ENCODE measurements around the gene EXD1.
"Not testable (repeated sequence)": the region's sequence is repeated elsewhere in the genome, so short reads cannot be mapped to it uniquely, and the experiment has no call there.

The EXD1 gene

GRCh38 chr15:41256103-41256502, 25.5 kb upstream of the EXD1 start:
- no peaks in the 10 kb centered on the region for H3K4me1 ChIP-seq (ENCODE audit: insufficient read depth, low read length)
- no peak overlapping the region for H3K4me2 ChIP-seq (ENCODE audit: insufficient read depth, low read length)
- no peak overlapping the region for H2AFZ ChIP-seq (ENCODE audit: low read depth, low read length)
- no peaks in the 10 kb centered on the region for H3K9me3 ChIP-seq (ENCODE audit: insufficient read depth, low read length, severe bottlenecking)
- no peak overlapping the region for H3K4me3 ChIP-seq (ENCODE audit: low read depth in 1 of 2, low read length in 2 of 2)
- no peaks in the 10 kb centered on the region for H3K27me3 ChIP-seq (ENCODE audit: insufficient read depth, low read length, poor library complexity)
- no peaks in the 10 kb centered on the region for H3K36me3 ChIP-seq (ENCODE audit: insufficient read depth, low read length)
- H3K9ac ChIP-seq (ENCODE audit: low read depth, low read length): no peak overlapping the region
- no peak overlapping the region for H3K27ac ChIP-seq (ENCODE audit: low read length)
- no peaks in the 10 kb centered on the region for H3K79me2 ChIP-seq (ENCODE audit: insufficient read depth, low read length)
- no peak for DNase-seq
- no peaks in the 10 kb centered on the region for H4K20me1 ChIP-seq (ENCODE audit: insufficient read depth, low read length)
- no peak for TF ChIP-seq EZH2 (IDR thresholded peaks at IDR 0.05; ENCODE audit: borderline replicate concordance, low read depth, low read length, severe bottlenecking)
- no peak for ATAC-seq (ENCODE audit: insufficient read depth, low read depth)

- H3K36me3 ChIP-seq (ENCODE audit: insufficient read depth, low read length): no peaks in the 10 kb centered on the region
- no peaks in the 10 kb centered on the region for H4K20me1 ChIP-seq (ENCODE audit: insufficient read depth, low read length)
- TF ChIP-seq EZH2 (IDR thresholded peaks at IDR 0.05; ENCODE audit: borderline replicate concordance, low read depth, low read length, severe bottlenecking) (no peak), CTCF (IDR thresholded peaks at IDR 0.05; ENCODE audit: borderline replicate concordance, extremely low read depth, low read length, poor library complexity, severe bottlenecking) (no peak)
- H3K4me3 ChIP-seq (ENCODE audit: low read depth in 1 of 2, low read length in 2 of 2): no peak overlapping the region
- no peaks in the 10 kb centered on the region for H3K79me2 ChIP-seq (ENCODE audit: insufficient read depth, low read length)
- H3K4me2 ChIP-seq (ENCODE audit: insufficient read depth, low read length): no peak overlapping the region
- no peak for ATAC-seq (ENCODE audit: insufficient read depth, low read depth)
- H3K9me3 ChIP-seq (ENCODE audit: insufficient read depth, low read length, severe bottlenecking): no peaks in the 10 kb centered on the region
- no peak for DNase-seq
- no peaks in the 10 kb centered on the region for H3K27me3 ChIP-seq (ENCODE audit: insufficient read depth, low read length, poor library complexity)
- H3K27ac ChIP-seq (ENCODE audit: low read length): no peak overlapping the region
- H2AFZ ChIP-seq (ENCODE audit: low read depth, low read length): no peak overlapping the region
- H3K9ac ChIP-seq (ENCODE audit: low read depth, low read length): no peak overlapping the region
- no peaks in the 10 kb centered on the region for H3K4me1 ChIP-seq (ENCODE audit: insufficient read depth, low read length)
These were observed 24.0 kb upstream of the EXD1 start for GRCh38 chr15:41254560-41254959.

- no peak for ATAC-seq (ENCODE audit: insufficient read depth, low read depth)
- Histone ChIP-seq H3K4me1 (ENCODE audit: insufficient read depth, low read length) (no peaks in the 10 kb centered on the region), H3K4me2 (ENCODE audit: insufficient read depth, low read length) (no peak overlapping the region), H3K27ac (ENCODE audit: low read length) (no peak overlapping the region), H3K36me3 (ENCODE audit: insufficient read depth, low read length) (no peaks in the 10 kb centered on the region), H3K79me2 (ENCODE audit: insufficient read depth, low read length) (no peaks in the 10 kb centered on the region), H2AFZ (ENCODE audit: low read depth, low read length) (no peak overlapping the region), H3K9me3 (ENCODE audit: insufficient read depth, low read length, severe bottlenecking) (no peaks in the 10 kb centered on the region), H3K27me3 (ENCODE audit: insufficient read depth, low read length, poor library complexity) (no peaks in the 10 kb centered on the region), H3K4me3 (ENCODE audit: low read depth in 1 of 2, low read length in 2 of 2) (no peak overlapping the region), H3K9ac (ENCODE audit: low read depth, low read length) (no peak overlapping the region), H4K20me1 (ENCODE audit: insufficient read depth, low read length) (no peaks in the 10 kb centered on the region)
- no peak for DNase-seq
- no peak for TF ChIP-seq CTCF (IDR thresholded peaks at IDR 0.05; ENCODE audit: borderline replicate concordance, extremely low read depth, low read length, poor library complexity, severe bottlenecking)
- no peak for TF ChIP-seq EZH2 (IDR thresholded peaks at IDR 0.05; ENCODE audit: borderline replicate concordance, low read depth, low read length, severe bottlenecking)
These were observed 20.9 kb upstream of the EXD1 start for GRCh38 chr15:41251411-41251810.

GRCh38 chr15:41250745-41251144, 20.2 kb upstream of the EXD1 start:
- not testable (repeated sequence) for H3K27ac ChIP-seq (ENCODE audit: low read length); DNase-seq; H3K79me2 ChIP-seq (ENCODE audit: insufficient read depth, low read length); H2AFZ ChIP-seq (ENCODE audit: low read depth, low read length); H3K4me2 ChIP-seq (ENCODE audit: insufficient read depth, low read length); H4K20me1 ChIP-seq (ENCODE audit: insufficient read depth, low read length); ATAC-seq (ENCODE audit: insufficient read depth, low read depth); H3K4me3 ChIP-seq (ENCODE audit: low read depth in 1 of 2, low read length in 2 of 2); H3K36me3 ChIP-seq (ENCODE audit: insufficient read depth, low read length); H3K27me3 ChIP-seq (ENCODE audit: insufficient read depth, low read length, poor library complexity); H3K9ac ChIP-seq (ENCODE audit: low read depth, low read length); H3K4me1 ChIP-seq (ENCODE audit: insufficient read depth, low read length); H3K9me3 ChIP-seq (ENCODE audit: insufficient read depth, low read length, severe bottlenecking)

All from DND-41 (cell line).